ENCODE measurements around the gene PDE6H.

Gene PDE6H

GRCh38 chr12:14952299-14952921 lies 20.4 kb upstream of the PDE6H start:
- no peak for DNase-seq

DNA sequence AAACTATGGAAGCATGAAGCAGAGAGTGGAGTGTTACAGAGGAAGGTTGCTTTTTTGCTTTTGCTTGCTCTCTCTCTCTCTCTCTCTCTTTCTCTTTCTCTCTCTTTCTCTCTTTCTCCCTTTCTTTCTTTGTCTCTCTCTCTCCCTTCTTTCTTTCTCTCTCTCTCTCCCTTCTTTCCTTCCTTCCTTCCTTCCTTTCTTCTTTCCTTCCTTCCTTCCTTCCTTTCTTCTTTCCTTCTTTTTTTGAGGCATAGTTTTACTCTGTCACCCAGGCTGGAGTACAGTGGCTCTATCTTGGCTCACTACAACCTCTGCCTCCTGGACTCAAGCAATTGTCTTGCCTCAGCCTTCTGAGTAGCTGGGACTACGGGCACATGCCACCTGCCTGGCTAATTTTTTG lies 19.1 kb upstream of the PDE6H start:
- no peak for DNase-seq

DNA sequence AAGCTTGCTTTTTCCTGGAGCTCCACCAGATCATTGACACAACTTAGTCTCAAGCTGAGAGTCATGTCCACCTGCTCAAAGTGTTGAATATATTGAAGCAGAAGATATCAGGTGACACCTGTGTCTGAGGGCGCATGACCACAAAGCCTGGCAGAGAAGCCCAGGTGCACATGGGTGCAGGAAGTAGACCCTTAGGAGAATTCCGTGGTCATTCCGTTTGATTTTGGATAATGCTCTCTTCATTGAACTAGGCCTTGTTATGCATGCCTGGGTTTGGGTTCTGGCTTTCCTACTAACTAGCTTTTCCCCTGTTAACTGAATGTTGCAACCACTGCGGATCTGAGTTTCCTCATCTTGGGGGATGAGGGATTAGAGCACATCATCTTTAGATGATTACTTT lies 18.6 kb upstream of the PDE6H start:
- no peak for DNase-seq

GRCh38 chr12:14956024-14956891 lies 16.6 kb upstream of the PDE6H start:
- peak in 1 of 2 experiments; percentile 26 for DNase-seq

DNA sequence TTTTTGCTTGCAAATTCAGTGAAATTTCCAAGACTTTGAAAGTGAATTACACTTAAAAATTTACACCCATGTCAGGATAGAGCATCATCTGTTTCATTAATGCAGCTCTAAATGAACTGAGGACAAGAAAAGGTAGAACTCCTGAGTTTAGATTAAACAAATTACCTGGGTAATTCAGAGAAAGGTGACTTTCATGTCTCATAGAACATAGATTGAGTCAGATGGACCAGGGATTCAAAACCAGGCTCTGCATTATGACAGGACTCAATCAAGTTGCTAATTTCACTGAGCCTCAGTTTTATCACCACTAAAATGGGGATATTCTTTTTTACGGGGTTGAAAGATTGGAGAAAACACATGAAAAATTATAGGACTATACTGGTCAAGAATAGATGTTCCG lies 15.9 kb upstream of the PDE6H start:
- no peak for DNase-seq

- no peak for DNase-seq
Measured at GRCh38 chr12:14957551-14958168, 15.2 kb upstream of the PDE6H start.

DNA sequence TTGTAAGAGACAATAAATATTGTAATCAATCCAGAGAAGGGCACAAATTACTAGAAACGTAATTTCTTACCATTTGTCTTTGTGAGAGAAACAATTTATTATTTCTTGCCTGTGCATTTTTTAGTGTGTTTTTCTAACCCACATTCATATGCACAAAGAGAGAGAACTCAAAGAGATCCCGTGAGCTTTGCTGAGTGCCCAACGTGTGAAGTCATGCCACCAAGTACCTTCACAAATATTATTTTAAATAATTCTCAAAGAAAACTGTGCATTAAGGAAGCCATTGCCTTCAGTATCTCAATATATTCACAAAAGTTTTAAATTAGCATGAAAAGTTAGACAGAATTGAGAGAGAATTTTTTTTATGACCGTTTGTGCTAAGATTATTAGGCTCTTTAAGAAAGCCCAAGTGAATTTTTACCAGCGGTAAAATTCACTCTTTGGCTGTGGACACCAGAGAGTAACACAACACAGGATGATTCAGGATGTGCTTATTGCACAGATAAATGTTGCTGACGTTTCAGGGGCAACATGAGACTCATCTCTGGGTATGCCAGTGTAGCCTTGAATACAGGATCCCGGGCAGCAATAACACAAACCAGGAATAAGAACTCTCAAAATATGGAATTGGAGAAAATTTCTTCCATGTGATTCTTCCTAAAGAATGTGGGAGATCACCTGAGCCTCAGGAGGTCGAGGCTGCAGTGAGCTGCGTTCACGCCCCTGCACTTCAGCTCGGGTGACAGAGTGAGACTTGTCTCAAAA lies 14.3 kb upstream of the PDE6H start:
- DNase-seq = no peak

DNA sequence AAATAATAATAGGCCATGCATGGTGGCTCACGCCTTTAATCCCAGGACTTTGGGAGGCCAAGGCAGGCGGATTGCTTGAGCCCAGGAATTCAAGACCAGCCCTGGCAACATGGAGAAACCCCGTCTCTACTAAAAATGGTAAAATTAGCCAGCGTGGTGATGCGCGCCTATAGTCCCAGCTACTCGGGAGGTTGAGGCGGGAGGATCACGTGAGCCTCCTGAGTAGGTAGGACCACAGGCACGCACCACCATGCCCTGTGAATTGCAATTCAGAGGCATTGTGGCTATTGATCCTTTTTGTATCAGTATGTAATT lies 13.8 kb upstream of the PDE6H start:
- DNase-seq = no peak

GRCh38 chr12:14959463-14959862 lies 13.4 kb upstream of the PDE6H start:
- no peak for DNase-seq

DNA sequence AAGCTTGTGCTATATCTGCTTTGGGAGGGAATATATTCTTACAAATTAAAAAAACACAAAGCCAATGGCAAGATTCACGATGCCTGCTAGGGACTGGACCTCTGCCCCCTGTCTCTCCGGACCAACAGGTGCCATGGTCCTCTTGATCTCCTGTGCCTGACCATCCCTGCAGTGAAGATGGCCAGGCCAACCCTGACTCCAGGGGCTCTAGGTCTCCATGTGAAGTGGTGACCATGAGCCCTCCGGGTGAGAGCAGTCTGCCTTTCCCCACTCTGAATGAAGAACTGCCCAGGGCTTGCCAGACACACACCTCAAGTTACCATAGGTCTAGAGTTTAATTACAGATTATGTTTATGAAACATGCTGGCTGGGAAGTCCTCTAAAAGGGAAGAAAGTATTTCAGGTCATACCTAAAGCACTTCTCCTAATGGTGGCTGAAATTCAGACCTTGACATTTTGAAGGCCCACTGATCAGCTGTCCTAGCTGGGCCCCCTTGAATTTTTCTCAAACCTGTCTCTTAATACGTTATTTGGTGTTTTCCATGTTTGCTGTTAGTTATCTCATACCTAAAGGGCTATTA lies 12.8 kb upstream of the PDE6H start:
- DNase-seq = no peak

- DNase-seq = no peak
Measured at GRCh38 chr12:14960548-14961465, 12.0 kb upstream of the PDE6H start.

GRCh38 chr12:14961466-14962152 lies 11.2 kb upstream of the PDE6H start, which contains the start of gene ARHGDIB:
TSS of gene ARHGDIB (minus strand) at chr12:14961601. CDS start at chr12:14950712, 10,889 bp downstream.
- DNase-seq = peak; percentile 41 to 81

DNA sequence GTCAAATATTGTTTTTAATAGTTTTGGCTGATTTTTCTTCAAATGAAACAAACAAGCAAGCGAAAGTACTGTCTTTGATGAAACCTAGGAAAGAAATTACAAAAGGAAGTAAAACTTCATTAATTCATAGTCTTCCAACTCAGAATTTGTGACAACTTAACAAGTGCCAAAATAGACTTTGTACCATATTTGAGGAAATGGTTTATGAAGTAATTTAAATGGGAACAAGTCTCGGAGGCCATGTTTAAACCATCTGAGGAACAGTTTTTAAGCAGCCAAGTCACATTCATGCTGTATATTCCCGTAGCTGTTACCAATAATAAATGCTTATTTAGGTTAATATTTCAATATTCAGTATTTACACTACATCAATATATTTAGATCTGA lies 10.7 kb upstream of the PDE6H start:
- DNase-seq = no peak

- no peak for DNase-seq
Measured at GRCh38 chr12:14962797-14963196, 10.0 kb upstream of the PDE6H start.

DNA sequence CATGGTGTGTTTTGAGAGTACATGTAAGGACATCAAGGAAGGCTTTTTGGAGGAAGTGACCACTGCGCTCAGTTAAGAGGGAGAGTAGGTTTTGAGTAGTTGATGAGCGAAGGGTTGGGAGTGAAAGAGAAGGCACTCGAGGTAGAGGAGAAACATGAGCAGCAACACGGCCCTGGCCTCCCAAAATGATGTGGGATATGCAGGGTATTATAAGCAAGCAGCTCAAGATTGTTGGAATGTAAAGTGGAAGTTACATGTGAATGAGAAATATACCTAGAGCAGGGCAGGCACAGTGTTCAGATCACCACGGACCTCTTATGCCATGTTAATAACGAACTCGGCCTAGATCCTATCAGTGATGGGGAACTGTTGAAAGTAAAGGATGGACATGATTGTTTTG lies 9.3 kb upstream of the PDE6H start:
- no peak for DNase-seq

DNA sequence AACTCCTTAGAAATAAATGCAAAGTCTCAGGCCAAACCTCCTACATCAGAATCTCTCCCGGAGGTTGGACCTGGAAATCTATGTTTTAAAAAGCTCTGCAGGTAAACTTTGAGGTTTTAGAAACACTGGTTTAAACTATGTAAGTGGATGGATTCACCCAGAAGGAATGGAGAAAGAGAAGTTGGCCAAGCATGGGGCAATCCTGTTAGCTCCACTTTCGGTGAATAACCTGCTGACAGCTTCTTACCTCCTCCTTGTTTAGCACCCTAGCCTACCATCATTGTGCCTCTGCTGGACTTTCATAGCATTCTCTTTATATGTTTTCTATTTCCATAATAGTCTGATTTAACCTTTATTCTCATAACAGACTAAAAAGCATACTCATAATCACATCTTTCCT lies 8.4 kb upstream of the PDE6H start:
- no peak for DNase-seq

DNA sequence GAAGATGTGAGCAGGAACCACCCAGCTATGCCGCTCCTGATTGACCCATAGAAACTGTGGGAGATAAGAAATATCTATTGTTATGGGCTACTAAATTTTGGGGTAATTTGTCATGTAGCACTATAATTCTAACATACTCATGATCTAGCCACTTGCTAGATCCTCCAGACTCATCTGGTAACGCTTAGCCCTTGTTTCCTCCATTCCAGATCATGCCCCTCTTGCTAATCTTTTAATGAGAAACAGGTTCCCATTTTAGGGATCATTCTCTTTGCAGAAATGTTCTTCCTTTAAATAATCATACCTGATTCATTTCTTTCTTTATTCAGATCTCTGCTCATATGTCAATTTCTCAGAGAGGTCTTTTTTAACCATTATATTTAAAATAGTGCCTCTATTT lies 7.6 kb upstream of the PDE6H start:
- no peak for DNase-seq

DNA sequence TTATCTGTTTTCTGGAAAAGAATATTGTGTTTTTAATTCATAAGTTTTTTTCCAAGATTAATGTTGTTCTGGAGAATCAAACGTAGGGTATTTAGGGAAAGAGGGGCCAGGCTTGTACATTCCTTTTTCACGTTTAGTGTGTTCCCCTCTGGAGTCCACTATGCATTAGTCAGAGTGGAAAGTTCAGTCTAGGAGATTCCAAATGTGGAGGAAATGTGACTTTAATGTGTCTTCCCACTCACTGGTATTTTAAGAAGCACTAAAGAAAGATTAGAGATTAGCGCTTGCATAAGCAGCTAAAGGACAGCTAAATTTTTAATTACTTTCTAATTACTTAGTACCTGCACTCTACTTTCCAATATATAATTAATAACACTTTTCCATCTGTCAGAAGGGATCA lies 4.4 kb upstream of the PDE6H start:
- DNase-seq = no peak

DNA sequence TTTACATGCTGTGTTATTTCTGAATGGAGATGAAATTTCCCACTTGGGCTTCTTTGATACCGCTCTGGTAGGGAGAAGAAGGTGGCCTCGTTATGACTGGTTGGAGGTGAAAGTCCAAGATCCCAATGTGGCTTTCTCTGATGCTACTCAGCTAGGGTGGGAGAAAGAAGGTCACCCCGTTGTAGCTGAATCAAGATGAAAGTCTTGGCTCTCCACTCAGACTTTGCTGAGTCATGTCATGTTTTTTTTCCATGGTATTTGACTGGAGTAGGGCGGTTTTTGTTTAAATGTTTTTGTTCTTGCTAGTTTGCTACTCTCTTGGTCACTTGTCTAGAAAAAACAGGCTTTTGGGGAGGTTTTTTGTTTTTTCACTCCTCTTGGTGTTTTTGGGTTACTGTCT lies 2.4 kb upstream of the PDE6H start:
- DNase-seq = no peak

DNA sequence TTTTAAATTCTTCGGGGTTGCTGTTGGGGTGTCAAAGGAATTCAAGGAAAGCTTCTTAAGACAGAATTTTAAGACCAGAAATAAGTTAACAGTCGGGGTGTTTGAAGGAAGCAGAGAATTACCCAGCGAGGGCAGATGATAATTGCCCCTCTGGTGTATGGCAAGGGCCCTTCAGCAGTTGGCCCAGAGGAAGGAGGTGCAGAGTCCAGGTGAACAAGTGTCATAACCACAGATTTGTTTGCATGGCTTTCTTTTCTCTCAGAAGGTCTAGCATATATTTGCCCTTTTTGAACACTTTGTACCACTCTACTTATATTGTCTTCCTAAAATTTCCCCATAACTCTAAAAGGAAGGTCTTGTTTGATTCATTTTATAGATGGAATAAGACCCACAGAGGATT lies 1.8 kb downstream of the PDE6H start:
- DNase-seq = no peak

DNA sequence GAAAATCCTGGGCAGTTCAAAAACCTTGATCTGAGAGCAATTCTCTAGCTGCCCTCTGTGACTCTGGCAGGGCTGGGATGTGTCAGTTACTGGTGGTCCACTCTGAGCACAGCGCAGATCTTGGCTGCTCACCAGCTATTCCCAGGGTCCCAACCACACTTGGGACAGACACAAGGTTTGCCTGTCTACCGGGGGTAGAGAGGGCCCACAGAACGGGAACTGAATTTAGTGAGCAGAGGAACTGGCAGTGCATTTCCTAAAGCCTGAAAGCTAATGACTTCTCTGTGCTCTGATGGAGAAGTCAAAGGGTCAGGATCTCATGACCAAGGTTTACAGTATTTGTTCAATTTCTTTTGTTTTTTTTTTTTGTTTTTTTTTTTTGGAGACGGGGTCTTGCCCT lies 2.6 kb downstream of the PDE6H start:
- no peak for DNase-seq
